Loucy (cell line): ENCODE measurements around the gene LACTB.

Experiments used
- EZH2phosphoT487 ChIP-seq: fragments of 200-600 bp; IDR thresholded peaks from 2 replicates; pipeline ENCODE4 v1.6.1; 2018; ENCODE audit warnings: antibody characterized with exemption, mild to moderate bottlenecking, moderate library complexity, borderline replicate concordance
- TF ChIP-seq, protein P1 (sequence below): fragments of 200-600 bp; sonication (generic); conservative IDR thresholded peaks from 2 replicates; pipeline ENCODE4 v1.5.1; 2014; ENCODE audit warnings: mild to moderate bottlenecking, antibody characterized with exemption, low read length

DNA sequence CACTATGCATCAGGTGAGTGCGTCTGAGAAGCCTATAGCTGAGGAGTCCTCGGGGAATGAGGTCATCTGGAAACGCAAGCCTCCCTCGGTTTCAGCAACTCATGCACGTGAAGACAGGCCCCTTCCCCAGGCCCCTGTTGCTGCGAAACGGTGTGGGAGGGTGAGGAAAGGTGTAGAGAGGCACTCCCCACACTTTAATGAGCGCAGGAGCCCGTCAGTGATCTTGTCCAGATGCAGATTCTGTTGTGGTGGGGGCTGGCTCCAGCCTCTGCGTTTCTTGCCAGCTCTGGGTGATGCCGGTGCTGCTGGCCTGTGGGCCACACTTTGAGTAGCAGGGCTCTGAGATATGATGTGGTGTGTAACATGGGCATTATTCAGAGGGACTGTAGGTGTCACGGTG lies 38.6 kb upstream of the LACTB start:
- TF ChIP-seq, protein P1, sequence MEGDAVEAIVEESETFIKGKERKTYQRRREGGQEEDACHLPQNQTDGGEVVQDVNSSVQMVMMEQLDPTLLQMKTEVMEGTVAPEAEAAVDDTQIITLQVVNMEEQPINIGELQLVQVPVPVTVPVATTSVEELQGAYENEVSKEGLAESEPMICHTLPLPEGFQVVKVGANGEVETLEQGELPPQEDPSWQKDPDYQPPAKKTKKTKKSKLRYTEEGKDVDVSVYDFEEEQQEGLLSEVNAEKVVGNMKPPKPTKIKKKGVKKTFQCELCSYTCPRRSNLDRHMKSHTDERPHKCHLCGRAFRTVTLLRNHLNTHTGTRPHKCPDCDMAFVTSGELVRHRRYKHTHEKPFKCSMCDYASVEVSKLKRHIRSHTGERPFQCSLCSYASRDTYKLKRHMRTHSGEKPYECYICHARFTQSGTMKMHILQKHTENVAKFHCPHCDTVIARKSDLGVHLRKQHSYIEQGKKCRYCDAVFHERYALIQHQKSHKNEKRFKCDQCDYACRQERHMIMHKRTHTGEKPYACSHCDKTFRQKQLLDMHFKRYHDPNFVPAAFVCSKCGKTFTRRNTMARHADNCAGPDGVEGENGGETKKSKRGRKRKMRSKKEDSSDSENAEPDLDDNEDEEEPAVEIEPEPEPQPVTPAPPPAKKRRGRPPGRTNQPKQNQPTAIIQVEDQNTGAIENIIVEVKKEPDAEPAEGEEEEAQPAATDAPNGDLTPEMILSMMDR = no peak
- TF ChIP-seq EZH2phosphoT487 = no peak
